Colon (tissue), 2 donors: ENCODE results near the gene RANBP3.
"Not testable (repeated sequence)": the region's sequence is repeated elsewhere in the genome, so short reads cannot be mapped to it uniquely, and the experiment has no call there.

Experiments used
- FAIRE-seq: peaks from 2 replicates; lab custom pipeline; 2012; peaks lifted over from hg19 to GRCh38; lab: Jason Lieb, UNC
- donor health status: control.
- donor health status: control.

Gene RANBP3, protein sequence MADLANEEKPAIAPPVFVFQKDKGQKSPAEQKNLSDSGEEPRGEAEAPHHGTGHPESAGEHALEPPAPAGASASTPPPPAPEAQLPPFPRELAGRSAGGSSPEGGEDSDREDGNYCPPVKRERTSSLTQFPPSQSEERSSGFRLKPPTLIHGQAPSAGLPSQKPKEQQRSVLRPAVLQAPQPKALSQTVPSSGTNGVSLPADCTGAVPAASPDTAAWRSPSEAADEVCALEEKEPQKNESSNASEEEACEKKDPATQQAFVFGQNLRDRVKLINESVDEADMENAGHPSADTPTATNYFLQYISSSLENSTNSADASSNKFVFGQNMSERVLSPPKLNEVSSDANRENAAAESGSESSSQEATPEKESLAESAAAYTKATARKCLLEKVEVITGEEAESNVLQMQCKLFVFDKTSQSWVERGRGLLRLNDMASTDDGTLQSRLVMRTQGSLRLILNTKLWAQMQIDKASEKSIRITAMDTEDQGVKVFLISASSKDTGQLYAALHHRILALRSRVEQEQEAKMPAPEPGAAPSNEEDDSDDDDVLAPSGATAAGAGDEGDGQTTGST

DNA sequence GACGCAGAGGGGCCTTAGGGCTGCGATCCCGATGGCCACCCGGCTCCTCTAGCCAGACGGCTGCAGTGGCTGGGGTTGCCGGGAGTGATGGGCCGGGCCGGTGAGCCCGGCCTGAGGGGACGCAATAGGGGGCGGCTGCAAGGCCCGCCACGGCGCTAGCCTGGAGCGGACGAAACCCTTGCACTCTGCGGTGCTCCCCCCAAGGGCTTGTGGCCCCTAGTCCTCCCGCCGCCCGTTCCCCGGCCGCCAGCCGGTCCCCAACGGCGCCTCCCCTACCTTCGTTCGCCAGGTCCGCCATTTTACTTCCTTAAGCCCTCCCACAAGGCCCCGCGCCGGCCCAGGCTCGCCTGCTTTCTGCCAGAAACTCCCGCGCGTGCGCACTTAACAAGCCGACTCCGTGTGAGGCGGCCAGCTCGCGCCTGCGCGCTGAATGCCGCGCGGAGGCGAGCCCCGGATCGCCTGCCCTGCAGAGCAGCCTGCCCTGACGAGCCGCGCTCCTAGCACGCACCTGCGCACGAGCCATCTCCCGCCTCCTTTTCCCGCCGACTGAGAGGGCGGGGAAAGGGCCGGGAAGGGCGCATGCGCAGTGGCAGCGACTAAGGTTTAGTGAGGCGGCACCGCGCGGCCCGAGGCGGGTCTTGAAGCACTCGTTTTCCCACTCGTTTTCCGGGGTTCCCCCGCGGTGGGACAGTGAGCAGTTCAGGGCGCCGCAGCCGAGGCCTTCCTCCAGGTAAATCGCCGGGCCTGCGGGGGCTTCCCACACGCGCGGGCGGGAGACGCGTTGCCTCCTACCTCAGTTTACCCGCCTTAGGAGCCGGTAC is at the start of gene RANBP3:
Gene RANBP3 (minus strand): TSS at position 356 of the 821 bp plus-strand sequence. CDS start 58 bp downstream, at position 298.
- no peak for FAIRE-seq

DNA sequence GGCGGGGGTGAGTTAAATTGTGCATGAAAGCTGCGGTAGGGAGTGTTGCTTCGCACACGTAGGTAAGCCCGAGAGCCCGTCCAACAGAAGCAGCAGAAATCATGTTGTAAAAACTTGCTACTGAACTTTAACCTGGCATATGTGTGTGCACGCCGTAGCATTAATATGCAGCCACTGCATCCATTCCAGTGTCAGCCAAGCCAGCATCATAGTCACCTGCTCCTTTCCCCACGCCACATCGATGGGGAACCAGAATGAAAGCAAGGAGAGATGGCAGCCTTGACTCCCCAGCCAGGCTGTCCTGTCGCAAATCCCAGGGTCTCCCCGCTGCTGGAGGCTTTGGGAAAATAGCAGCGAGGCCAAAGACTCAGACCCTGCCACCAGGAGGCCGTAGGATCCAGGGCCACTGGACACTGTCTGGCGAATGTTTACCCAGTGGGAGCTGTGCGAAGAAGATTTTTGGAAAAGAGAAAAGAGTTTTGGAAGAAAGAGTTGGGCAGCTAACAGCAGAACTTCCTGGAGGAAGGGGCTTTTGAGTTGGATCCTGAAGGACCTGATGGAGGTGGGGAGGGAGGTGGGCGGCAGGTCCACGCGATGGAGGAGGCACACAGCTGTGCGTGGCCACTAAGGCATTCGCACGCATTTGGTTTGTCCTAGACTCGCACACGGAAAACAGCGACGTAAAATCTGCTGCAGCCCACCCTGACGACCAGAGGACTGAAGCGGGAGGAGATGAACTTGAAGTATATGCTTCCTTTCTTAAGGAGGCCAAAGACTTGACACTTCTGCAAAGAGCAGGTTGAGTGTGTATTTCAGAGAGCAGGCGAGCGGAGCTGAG is 48.7 kb upstream of the RANBP3 start:
- FAIRE-seq, result no peak

DNA sequence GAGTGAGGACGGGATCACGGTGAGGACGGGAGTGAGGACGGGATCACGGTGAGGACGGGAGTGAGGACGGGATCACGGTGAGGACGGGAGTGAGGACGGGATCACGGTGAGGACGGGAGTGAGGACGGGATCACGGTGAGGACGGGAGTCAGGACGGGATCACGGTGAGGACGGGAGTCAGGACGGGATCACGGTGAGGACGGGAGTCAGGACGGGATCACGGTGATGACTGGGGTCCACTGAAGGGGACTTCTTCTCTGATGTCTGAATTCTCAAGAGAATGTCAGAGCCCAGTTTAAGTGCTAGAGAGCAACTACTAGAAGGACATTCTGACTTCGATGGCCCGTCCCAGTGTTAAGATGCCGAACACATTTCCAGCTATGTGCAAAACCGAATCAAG is 46.8 kb upstream of the RANBP3 start:
- not testable (repeated sequence) for FAIRE-seq

DNA sequence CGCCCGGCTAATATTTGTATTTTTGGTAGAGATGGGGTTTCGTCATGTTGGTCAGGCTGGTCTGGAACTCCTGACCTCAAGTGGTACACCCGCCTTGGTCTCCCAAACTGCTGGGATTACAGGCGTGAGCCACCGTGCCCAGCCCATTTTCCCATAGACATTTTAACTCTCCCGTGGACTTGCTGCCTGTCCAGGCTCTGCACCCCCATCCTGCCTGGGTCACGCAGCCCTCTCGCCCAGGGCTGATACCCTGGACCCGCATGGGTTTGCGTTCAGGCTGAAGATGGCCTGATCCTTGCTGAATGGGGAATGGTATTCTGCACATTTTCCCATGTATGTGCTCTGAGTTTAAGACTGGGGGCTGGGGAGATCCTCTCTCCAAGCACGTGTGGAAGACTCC is 46.0 kb upstream of the RANBP3 start:
- no peak for FAIRE-seq

DNA sequence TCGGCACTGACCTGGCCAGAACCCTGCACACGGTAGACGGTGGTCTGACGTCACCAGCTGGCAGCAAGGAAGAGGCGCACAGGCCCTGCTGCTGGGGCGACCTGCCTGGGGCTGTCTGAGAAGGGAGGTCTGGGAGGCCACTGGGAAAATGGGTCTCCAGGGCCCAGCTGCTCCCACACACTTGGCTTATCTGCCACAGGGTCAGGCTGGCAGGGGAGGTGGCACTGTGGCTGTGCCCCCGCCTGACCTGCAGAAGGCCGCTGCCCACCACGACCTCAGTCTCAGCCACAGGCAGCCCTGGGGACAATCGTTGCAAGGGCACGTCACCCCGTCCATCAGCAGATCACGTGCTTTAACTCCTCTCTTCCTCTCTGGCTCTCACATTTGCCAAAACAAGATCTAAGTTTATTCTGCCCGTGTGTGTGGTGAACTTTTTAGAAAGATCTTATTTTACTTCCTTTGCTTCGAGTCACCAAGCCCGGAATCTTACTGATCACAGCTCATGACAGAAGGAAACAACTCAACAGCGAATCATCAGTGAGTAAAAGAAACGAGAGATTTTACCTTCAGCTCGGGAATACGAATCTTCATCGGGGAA is 45.2 kb upstream of the RANBP3 start:
- no peak for FAIRE-seq

DNA sequence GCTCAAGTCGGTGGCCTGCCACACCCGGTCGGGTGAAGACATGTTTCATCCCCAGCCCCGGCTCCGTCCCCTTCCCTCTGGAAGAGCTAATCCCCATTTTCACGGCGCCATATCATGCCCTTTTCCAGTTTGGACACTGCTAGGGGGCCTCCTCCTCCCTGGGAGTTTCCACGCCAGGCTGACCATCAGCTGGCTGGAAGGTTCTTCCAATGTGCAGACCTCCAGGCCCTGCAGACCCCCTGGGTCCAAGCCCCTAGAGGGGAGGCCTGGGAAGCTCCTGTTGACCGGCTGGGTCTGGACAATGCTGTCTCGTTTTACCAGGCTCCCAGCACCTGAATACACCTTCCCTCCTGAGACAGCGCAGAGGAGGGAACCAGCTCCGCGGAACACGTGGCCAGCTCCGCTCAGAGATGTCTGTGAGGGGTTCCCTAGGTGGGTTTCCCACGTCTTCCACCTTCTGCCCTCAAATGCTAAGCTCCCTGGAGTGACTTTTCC is 44.7 kb upstream of the RANBP3 start:
- FAIRE-seq, result no peak

DNA sequence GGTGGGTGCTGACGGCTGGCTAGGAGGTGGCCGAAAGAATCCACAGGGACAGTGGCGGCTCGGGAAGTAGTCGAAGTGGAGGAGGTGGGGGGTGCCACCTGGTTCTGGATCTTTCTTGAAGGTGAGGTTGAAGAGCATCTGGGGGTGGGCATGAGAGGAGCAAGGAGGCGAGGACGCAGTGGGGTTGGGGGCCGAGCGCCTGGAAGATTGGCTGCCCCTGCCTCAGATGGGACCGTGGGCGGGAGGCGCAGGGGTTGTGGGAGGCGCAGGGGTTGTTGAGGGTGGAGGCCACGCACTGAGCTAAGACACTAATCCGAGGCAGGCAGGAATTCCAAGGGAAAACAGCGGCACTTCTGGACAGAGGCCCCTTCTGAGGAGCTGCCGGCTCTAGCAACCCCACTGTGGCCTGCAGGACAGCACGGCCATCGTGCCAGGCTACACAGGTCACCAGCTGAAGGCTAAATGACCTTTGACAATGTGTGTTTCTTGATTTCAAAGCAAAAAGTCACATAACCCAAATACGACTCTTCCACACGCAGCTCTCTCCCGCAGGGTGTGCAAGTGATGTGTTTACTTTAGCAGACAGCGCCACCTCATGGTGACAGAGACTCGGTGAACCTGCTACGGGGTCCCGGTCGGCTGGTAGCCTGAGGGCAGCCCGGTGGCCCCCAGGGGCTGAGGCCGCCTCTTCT is 44.1 kb upstream of the RANBP3 start:
- FAIRE-seq, result no peak

DNA sequence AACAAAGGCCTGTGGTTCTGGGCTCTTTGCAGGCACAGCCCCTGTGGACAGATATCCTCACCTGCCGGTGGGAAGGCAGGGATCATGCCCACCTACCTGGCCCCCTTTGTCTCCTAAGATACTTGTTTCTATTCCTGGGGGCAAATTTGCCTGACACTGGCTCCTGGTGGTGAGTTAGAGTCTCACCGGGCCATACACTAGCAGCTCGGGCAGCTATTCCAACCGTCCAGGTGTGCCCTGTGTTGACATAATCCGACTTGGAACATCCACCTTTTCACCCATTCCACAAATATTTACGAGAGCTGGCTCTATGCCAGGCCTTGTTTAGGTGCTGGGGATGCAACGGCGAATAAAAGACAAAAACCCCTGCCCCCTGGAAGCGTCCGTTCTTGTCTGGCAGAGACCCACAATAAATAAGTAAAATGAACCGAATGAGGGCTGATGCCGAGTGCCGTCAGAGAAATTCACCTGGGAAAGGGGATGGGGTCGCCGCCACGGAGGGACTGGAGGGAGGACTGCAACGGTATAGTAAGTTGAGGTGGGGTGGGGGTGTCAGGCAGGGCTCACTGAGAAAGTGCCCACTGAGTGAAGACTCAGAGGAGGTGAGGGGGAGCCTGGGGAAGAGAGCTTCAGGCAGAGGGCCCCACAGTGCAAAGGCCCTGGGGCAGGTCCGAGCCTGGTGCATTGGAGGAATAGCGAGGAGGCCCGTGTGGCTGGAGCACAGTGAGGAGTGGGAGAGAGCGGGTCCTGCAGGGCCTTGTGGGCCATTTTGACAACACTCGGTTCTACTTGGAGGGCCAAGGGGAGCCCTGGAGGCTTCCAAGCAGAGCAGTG is 43.2 kb upstream of the RANBP3 start:
- no peak for FAIRE-seq

DNA sequence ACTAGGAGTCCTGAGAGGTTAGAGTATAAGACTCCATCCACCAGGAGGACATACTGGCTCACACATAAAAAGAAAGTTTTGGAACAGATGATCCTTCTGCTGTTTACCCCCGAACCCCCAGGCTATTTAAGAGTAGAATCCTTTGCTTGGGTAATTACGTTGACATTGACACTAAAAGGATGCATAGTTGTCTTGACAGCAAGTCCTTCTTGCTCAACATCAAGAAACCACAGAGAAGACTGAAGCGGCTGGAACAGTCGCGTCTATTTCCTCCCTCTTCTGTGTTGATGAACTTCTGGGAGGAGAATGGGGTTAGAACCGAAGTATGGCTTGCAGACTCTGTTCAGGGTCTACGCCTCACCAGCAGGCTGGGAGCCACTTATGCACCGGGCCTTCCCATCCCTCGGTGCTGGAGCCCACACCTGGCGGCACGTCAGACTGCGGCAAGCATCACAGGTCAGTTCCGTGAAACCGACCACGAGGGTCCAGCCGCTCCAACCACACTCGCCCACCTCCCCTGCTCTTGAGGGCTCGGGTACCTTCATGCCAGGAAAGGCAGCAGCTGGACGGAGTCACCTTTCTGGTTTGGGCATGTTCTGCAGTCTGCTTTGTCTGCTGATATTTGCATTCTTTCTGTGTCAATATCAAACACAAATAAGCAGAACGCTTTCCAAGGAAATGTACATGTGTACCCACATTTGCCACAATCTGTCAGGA is 42.4 kb upstream of the RANBP3 start:
- FAIRE-seq, result no peak

DNA sequence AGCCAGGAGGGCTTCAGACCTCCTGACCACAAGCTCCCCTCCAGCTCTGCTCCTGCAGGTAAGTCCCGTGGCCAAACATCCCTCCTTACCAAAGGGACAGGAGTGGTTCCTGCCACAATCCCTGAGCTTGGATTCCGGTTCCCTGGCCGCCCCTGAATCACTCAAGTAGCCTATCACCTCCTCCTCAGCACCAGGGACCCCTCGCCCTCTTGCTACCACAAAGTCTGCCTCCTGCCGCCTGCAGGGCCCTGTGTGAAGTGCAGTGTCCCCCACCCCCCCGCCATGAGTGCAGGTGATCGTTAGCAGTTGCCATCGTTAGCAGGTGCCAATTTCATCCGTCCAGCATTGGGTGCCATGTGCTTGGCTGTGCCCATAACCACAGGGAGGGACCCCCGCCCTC is 40.8 kb upstream of the RANBP3 start:
- FAIRE-seq, result no peak

DNA sequence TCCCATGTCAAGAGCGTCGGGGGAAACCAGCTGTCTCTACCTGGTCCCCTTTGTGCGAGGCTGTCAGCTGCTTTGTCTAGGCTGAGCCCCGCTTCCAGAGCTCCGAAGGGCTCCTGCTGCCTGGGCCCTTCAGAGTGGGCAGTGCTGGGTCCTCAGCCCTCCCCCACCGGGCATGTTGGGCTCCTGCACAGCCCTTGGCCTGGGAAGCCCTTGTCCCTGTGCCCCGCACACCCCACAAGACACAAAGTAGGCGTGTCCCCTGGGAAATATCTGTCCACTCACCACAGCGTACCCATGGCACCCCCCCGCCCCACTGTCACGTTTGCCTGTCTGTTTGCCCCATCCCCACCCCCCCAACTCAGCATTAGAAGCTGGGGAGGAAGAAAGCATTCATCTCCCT is 39.6 kb upstream of the RANBP3 start:
- FAIRE-seq, result no peak

DNA sequence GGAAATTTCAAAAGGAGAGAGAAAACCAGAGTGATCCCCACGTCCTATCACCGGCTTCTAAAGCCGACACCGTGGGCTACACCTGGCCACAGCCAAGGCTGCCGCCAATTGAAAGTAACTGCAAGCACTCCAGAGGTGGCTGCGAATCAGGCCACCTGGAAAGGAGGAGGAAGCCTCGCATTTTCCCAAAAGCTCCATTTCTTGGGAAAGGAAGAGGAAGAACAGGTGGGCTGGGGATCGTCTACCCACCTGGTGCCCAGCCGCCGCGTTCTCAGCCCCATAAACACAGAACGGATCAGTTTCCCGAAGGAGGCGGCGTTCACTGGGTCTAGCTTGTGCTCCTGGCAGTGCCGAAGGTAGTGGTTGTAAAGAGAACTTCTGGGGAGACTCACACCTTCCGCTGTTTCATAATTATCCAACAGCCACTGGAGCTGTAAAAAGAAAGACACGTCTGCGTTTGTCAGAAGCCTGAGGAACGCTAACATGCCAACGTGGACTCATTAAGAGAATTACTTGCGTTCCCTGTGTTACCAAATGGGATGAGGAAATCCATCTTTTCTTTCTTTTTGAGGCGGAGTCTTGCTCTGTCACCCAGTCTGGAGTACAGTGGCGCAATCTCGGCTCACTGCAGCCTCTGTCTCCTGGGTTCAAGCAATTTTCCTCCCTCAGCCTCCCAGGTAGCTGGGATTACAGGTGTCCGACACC is 38.1 kb upstream of the RANBP3 start:
- no peak for FAIRE-seq

DNA sequence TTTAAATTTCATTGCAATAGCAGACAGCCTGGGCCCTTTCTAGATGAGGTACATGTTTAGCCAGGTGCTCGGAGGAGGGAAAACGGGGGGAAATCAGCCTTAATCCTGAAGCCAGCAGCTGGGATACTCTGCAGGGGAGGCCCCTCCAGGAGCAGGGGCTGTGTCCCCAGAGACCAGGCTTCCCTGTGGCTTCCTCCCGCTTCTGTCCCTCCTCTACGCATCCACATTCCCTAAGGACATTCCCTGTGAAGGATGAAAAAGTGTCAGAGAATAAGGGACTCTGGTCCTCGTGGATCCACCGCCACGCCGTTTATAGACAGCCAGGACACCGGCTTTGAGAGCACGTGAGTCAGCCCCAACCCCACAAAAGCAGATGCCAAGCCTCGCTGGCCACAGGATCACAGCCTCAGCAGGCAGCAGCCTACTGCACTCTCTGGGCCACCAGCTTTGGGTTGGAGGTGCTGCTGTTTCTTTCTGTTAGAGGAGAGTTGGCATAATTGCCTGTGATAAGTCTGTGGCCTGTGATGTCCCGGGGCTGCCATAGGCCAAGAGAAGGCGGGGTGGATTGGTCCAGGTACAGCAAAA is 36.7 kb upstream of the RANBP3 start:
- FAIRE-seq, result no peak

DNA sequence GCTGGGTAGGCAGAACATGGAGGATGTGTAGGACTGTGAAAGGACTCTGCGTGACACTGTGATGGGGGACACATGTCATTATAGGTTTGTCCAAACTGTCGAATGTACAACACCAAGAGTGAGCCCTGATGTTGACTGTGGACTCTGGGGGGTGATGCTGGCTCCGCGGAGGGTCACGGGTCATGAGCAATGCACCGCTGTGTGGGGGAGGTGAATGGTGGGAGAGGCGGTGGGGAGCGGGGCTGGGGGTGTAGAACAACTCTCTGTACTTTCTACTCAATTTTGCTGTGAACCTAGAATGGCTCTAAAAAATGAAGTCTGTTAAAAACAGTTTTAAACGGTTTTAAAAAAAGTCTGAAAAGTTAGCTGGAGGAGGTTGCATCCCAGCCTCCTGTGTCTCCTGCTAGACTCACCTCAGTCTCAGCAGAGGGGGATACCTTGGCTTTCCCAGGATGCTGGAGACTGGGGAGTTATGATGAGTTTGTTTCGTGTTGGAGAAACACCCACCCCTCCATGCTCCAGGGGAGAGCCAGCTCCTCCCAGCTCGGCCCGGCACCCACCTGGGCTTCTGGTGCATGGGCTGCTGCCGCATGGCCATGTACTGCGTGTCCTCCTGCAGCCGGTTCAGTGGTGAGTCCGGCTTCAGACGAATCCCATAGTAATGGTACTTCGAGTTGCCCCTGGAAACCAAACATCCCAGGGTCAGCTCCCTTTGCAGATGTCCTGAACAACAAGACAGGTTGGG is 34.7 kb upstream of the RANBP3 start:
- no peak for FAIRE-seq

DNA sequence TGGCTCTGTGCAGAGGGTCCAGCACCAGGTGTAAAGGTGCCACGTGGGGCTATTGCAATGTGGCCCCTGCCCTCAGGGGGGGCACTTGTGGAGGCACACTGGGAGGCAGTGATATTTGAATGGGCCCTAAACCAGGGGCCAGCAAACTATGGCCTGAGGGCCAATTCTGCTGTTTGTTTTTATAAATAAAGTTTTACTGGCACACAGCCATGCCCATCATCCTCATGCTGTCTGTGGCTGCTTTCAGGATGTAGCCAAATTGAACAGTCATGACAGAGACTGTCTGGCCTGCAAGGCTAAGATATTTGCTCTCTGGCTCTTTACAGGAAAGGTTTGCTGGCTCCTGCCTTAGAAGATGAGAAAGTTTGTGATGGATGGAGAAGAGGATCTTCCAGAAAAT is 33.9 kb upstream of the RANBP3 start:
- no peak for FAIRE-seq

DNA sequence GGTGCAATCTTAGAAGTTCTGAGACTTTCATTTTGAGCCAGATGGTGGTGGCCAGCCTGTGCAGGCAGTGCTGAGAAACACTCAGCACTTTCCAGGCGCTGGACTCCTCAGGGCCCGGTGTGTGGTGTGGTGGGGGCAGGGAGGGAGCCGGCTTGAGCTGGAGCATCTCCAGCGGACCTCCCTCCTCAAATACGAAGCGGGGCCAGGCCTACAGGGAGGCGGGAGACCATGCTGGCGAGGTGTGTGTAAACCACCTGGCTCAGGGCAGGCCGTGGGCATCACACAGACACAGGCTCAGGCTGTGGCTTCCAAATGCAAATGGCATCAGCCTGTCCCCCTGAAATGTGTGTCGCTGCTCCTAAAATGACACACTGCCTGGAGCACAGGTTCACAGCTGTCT is 33.3 kb upstream of the RANBP3 start:
- no peak for FAIRE-seq

DNA sequence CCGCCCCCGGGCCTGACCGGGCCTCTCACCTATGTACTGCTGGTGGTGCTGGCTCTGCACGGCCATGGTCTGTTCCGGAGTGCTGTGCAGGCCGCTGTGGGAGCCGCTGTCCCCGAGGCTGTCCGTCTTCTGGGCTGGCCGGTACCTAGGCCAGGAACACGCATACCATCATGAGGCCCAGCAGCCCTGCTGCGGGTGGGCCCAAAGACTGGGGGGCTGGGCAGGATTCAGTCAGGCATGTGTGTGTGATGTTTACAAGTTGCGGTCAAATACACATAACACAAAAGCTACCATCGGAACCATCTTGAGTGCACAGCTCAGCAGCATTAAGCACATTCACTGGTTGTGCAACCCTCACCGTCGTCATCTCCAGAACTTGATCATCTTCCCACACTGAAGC is 32.2 kb upstream of the RANBP3 start:
- no peak for FAIRE-seq

DNA sequence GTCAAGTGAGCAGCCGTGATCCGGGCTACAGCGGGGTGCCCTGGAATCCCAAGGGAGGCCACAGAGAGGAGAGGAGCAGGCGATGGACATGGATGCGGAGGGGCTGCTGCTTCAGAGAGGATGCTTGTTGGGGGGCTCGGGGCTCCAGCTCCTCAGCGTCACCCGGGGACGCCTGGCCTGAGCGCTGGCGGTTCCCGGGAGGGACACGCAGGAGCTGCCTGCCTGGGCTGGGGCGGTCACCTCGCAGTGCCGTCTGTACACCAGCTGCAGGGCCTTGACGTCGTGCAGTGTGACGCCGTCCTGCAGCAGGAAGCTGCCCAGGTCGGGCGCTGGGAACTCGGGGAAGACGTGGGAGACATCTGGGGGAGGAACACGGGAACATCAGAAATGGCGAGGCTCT is 29.9 kb upstream of the RANBP3 start:
- FAIRE-seq, result no peak
